Caco-2 (cell line): ENCODE results near the gene FGF7. TPM values are rescaled to one million over a fixed set of nuclear protein-coding genes. Genes with fewer than 3 reads are reported as not detected.
"Not testable (repeated sequence)": the region's sequence is repeated elsewhere in the genome, so short reads cannot be mapped to it uniquely, and the experiment has no call there.

Experiments
- BruUV-seq: library from RNA; stranded (reverse); fragments of 400-500 nt; replicated peaks from 2 replicates; lab custom pipeline; 2021; lab: Mats Ljungman, UMichigan
- CTCF ChIA-PET: fragments of 300-600 bp; sonication (Branson Sonifier 250); formaldehyde crosslinking; loops from one replicate; lab custom pipeline; 2022; ENCODE audit warnings: antibody characterized with exemption; lab: Charles Lee
- POLR2A ChIA-PET: fragments of 300-600 bp; sonication (Branson Sonifier 250); formaldehyde crosslinking; loops from one replicate; lab custom pipeline; 2022; ENCODE audit warnings: antibody characterized with exemption; lab: Charles Lee
- DNase-seq, 2 experiments: peaks; one replicate each; pipeline versions ENCODE4 v3.0.0 to v3.0.0-alpha.2; 2020 to 2022
- H3K27me3 ChIP-seq: replicated peaks from 2 replicates; pipeline ENCODE4 v1.6.0; 2011; ENCODE audit warnings: low read length; ENCODE audit not compliant: control insufficient read depth, insufficient read depth
- H3K36me3 ChIP-seq: 2 replicates; pipeline ENCODE4 v1.5.1; 2011; ENCODE audit warnings: low read length; ENCODE audit not compliant: control insufficient read depth, insufficient read depth
- H3K4me1 ChIP-seq: fragments of 250-450 bp; sonication (Bioruptor Pico); 2 replicates; pipeline ENCODE4 v1.5.1; 2020; ENCODE audit warnings: mild to moderate bottlenecking
- H3K4me3 ChIP-seq: 2 replicates; pipeline ENCODE4 v1.5.1; 2011; ENCODE audit warnings: low read depth, mild to moderate bottlenecking, control low read depth, low read length
- H3K9me3 ChIP-seq: fragments of 250-450 bp; sonication (Bioruptor Pico); 2 replicates; pipeline ENCODE4 v1.5.1; 2020; ENCODE audit warnings: mild to moderate bottlenecking, moderate library complexity
- H3K27ac Mint-ChIP-seq: one replicate; pipeline ENCODE4 v1.8.0; 2022; ENCODE audit warnings: mixed read lengths; ENCODE audit not compliant: unreplicated experiment
- H3K27me3 Mint-ChIP-seq: one replicate; pipeline ENCODE4 v1.8.0; 2022; ENCODE audit warnings: mixed read lengths; ENCODE audit not compliant: insufficient read depth, unreplicated experiment
- H3K36me3 Mint-ChIP-seq: one replicate; pipeline ENCODE4 v1.8.0; 2022; ENCODE audit warnings: mild to moderate bottlenecking, mixed read lengths; ENCODE audit not compliant: insufficient read depth, unreplicated experiment
- H3K4me1 Mint-ChIP-seq: one replicate; pipeline ENCODE4 v1.8.0; 2022; ENCODE audit warnings: low read depth, mixed read lengths; ENCODE audit not compliant: unreplicated experiment
- H3K4me3 Mint-ChIP-seq: one replicate; pipeline ENCODE4 v1.8.0; 2022; ENCODE audit warnings: mild to moderate bottlenecking, moderate library complexity, mixed read lengths; ENCODE audit not compliant: unreplicated experiment
- H3K9me3 Mint-ChIP-seq: one replicate; pipeline ENCODE4 v1.8.0; 2022; ENCODE audit warnings: mixed read lengths; ENCODE audit not compliant: unreplicated experiment
- intact Hi-C: fragments of 100-400 bp; cut with micrococcal nuclease; formaldehyde crosslinking; loops from one replicate; pipeline ENCODE4 v1.10.0; 2022; ENCODE audit not compliant: unreplicated experiment
- total RNA-seq: library from RNA; stranded (reverse); gene quantifications from 2 replicates; pipeline ENCODE4 v1.2.3, GENCODE V29; 2022
- TF ChIP-seq, protein P1 (sequence below), 2 experiments: fragments of 200-600 bp in 1 of 2; IDR thresholded peaks; 1 replicate in 1 of 2; 2 replicates in 1 of 2; pipeline versions ENCODE4 v1.5.1 to v1.8.0; 2011 to 2022; ENCODE audit warnings: antibody characterized with exemption in 1 of 2, control low read depth in 1 of 2, inconsistent platforms in 1 of 2, low read depth in 1 of 2, low read length in 1 of 2, mild to moderate bottlenecking in 1 of 2, moderate library complexity in 1 of 2; ENCODE audit not compliant: insufficient read depth in 1 of 2, severe bottlenecking in 1 of 2, unreplicated experiment in 1 of 2

FGF7 gene
- total RNA-seq, 1 experiment from 2014 or later, result 0.18 TPM

DNA sequence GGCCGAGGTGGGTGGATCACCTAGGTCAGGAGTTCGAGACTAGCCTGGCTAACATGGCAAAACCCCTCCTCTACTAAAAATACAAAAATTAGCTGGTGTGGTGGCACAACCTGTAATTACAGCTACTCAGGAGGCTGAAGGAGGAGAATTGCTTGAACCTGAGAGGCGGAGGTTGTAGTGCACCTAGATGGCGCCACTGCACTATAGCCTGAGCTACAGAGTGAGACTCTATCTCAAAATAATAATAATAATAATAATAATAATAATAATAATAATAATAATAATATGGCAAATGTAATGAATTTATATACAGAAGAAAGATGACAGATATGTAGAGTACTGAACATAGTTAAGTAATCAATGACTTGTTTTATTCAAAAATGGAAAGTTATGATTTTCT lies 48.2 kb downstream of the FGF7 start:
- H3K4me3 Mint-ChIP-seq, H3K27ac Mint-ChIP-seq, H3K4me1 ChIP-seq, H3K9me3 Mint-ChIP-seq, POLR2A ChIA-PET, H3K36me3 Mint-ChIP-seq, H3K4me3 ChIP-seq, H3K36me3 ChIP-seq, H3K27me3 Mint-ChIP-seq, H3K27me3 ChIP-seq, H3K4me1 Mint-ChIP-seq, H3K9me3 ChIP-seq, BruUV-seq: not testable (repeated sequence)
- intact Hi-C loops, result loop anchor here (2.0 to 10.0 kb wide), 2 partner anchors 362 to 534 kb away; no protein-coding TSS in a partner anchor
- DNase-seq, result peak in 1 of 2 experiments; percentile 24
- TF ChIP-seq, protein P1, sequence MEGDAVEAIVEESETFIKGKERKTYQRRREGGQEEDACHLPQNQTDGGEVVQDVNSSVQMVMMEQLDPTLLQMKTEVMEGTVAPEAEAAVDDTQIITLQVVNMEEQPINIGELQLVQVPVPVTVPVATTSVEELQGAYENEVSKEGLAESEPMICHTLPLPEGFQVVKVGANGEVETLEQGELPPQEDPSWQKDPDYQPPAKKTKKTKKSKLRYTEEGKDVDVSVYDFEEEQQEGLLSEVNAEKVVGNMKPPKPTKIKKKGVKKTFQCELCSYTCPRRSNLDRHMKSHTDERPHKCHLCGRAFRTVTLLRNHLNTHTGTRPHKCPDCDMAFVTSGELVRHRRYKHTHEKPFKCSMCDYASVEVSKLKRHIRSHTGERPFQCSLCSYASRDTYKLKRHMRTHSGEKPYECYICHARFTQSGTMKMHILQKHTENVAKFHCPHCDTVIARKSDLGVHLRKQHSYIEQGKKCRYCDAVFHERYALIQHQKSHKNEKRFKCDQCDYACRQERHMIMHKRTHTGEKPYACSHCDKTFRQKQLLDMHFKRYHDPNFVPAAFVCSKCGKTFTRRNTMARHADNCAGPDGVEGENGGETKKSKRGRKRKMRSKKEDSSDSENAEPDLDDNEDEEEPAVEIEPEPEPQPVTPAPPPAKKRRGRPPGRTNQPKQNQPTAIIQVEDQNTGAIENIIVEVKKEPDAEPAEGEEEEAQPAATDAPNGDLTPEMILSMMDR (IDR thresholded peaks at IDR 0.05; ENCODE audit: insufficient read depth in 1 of 2, low read depth in 1 of 2, low read length in 1 of 2, severe bottlenecking in 1 of 2, unreplicated experiment in 1 of 2), result peak; percentile 40
- CTCF ChIA-PET, result interaction anchor here (0.7 kb wide), 1 partner anchor 132 kb away, joined by 4 read pairs; no protein-coding TSS in a partner anchor

GRCh38 chr15:49471733-49472132 lies 48.7 kb downstream of the FGF7 start:
- DNase-seq, result no peak
- Mint-ChIP-seq H3K4me3 (no peak overlapping the region), H3K27me3 (peaks cover 10% of the 10 kb centered on the region), H3K36me3 (no peaks in the 10 kb centered on the region), H3K4me1 (no peaks in the 10 kb centered on the region), H3K27ac (no peak overlapping the region), H3K9me3 (no peaks in the 10 kb centered on the region)
- intact Hi-C loops, result loop anchor here (2.0 to 10.0 kb wide), 2 partner anchors 361 to 533 kb away; no protein-coding TSS in a partner anchor
- POLR2A ChIA-PET, result no interaction called here
- CTCF ChIA-PET, result interaction anchor here (0.7 kb wide), 1 partner anchor 132 kb away, joined by 4 read pairs; no protein-coding TSS in a partner anchor
- Histone ChIP-seq H3K9me3 (no peaks in the 10 kb centered on the region), H3K36me3 (no peaks in the 10 kb centered on the region), H3K4me3 (no peak overlapping the region), H3K4me1 (no peaks in the 10 kb centered on the region; the same call in 1 of the 2 replicates), H3K27me3 (no peaks in the 10 kb centered on the region)
- no TSS peak for BruUV-seq
- TF ChIP-seq, protein P1 (IDR thresholded peaks at IDR 0.05; ENCODE audit: insufficient read depth in 1 of 2, low read depth in 1 of 2, low read length in 1 of 2, severe bottlenecking in 1 of 2, unreplicated experiment in 1 of 2), result no peak

GRCh38 chr15:49472338-49472737 lies 49.3 kb downstream of the FGF7 start:
- Mint-ChIP-seq H3K27ac (no peak overlapping the region), H3K9me3 (no peaks in the 10 kb centered on the region), H3K4me1 (no peaks in the 10 kb centered on the region), H3K4me3 (no peak overlapping the region), H3K27me3 (peaks cover 10% of the 10 kb centered on the region), H3K36me3 (no peaks in the 10 kb centered on the region)
- CTCF ChIA-PET, result no interaction called here
- BruUV-seq, result no TSS peak
- intact Hi-C loops, result loop anchor here (10.0 kb wide), 1 partner anchor 532 kb away; no protein-coding TSS in a partner anchor
- TF ChIP-seq, protein P1 (IDR thresholded peaks at IDR 0.05; ENCODE audit: insufficient read depth in 1 of 2, low read depth in 1 of 2, low read length in 1 of 2, severe bottlenecking in 1 of 2, unreplicated experiment in 1 of 2), result no peak
- DNase-seq, result no peak
- no peak overlapping the region for H3K4me3 ChIP-seq
- no peaks in the 10 kb centered on the region for H3K36me3 ChIP-seq
- H3K4me1 ChIP-seq, result no peaks in the 10 kb centered on the region; the same call in 1 of the 2 replicates
- H3K9me3 ChIP-seq, result no peaks in the 10 kb centered on the region
- H3K27me3 ChIP-seq, result no peaks in the 10 kb centered on the region
- POLR2A ChIA-PET, result no interaction called here
